ENCODE data around the gene AKAP12. TPM values are rescaled to one million over a fixed set of nuclear protein-coding genes. Genes with fewer than 3 reads are reported as not detected.

AKAP12 gene
- total RNA-seq, 3 donors from 2014 or later (not counting 1 experiment from before 2014, with no cell fraction given), result 0.07 to 17.6 (median 0.75) TPM

- no peaks in the 10 kb centered on the region for H3K4me1 Mint-ChIP-seq
- WGBS (ENCODE audit: insufficient coverage), result 96% methylated on average over 1 of the region's 1 CpG
Observed at GRCh38 chr6:151197556-151197955, 42.2 kb upstream of the AKAP12 start.

GRCh38 chr6:151199991-151200390, 39.8 kb upstream of the AKAP12 start:
- no peaks in the 10 kb centered on the region for H3K4me1 ChIP-seq (ENCODE audit: control insufficient read depth, insufficient read depth, low read length)

More at GRCh38 chr6:151197556-151197955, 42.2 kb upstream of the AKAP12 start:
- H3K9me3 Mint-ChIP-seq, result no peaks in the 10 kb centered on the region
- H3K36me3 ChIP-seq (ENCODE audit: control insufficient read depth, insufficient read depth, low read length), result no peaks in the 10 kb centered on the region
- H3K27me3 Mint-ChIP-seq (ENCODE audit: low read depth in 2 of 2), result peaks cover 0 to 7% of the 10 kb centered on the region in 2 donors
- no peaks in the 10 kb centered on the region for H3K4me1 ChIP-seq (ENCODE audit: control insufficient read depth, insufficient read depth, low read length)
- H3K36me3 Mint-ChIP-seq, result no peaks in the 10 kb centered on the region
- no peak for TF ChIP-seq CTCF (IDR thresholded peaks at IDR 0.05)
- no peak overlapping the region for H3K4me3 ChIP-seq (ENCODE audit: low read length)
- ATAC-seq (no peak), DNase-seq (no peak)
- no peak overlapping the region for H3K27ac Mint-ChIP-seq
- H3K4me3 Mint-ChIP-seq, result no peak overlapping the region
- no peaks in the 10 kb centered on the region for H3K27me3 ChIP-seq (ENCODE audit: control insufficient read depth, insufficient read depth, low read length)
- H3K27ac ChIP-seq (ENCODE audit: low read length), result no peak overlapping the region
- intact Hi-C loops (cut with micrococcal nuclease), result no loop called here
- no peaks in the 10 kb centered on the region for H3K9me3 ChIP-seq (ENCODE audit: control insufficient read depth, insufficient read depth, low read length)

GRCh38 chr6:151205721-151206600, 33.8 kb upstream of the AKAP12 start:
- Histone ChIP-seq H3K4me3 (ENCODE audit: low read length) (no peak overlapping the region), H3K27ac (ENCODE audit: low read length) (no peak overlapping the region), H3K27me3 (ENCODE audit: control insufficient read depth, insufficient read depth, low read length) (no peaks in the 10 kb centered on the region), H3K4me1 (ENCODE audit: control insufficient read depth, insufficient read depth, low read length) (no peaks in the 10 kb centered on the region), H3K36me3 (ENCODE audit: control insufficient read depth, insufficient read depth, low read length) (no peaks in the 10 kb centered on the region), H3K9me3 (ENCODE audit: control insufficient read depth, insufficient read depth, low read length) (peaks cover 3% of the 10 kb centered on the region)
- WGBS (ENCODE audit: insufficient coverage), result 89% methylated on average over 3 of the region's 4 CpGs
- intact Hi-C loops (cut with micrococcal nuclease), result no loop called here
- DNase-seq (no peak), ATAC-seq (no peak)
- Mint-ChIP-seq H3K36me3 (peaks cover under 1% of the 10 kb centered on the region), H3K4me3 (no peak overlapping the region), H3K9me3 (no peaks in the 10 kb centered on the region), H3K27ac (no peak overlapping the region), H3K27me3 (ENCODE audit: low read depth in 2 of 2) (peaks cover 13 to 17% of the 10 kb centered on the region in 2 donors), H3K4me1 (no peaks in the 10 kb centered on the region)
- TF ChIP-seq CTCF (IDR thresholded peaks at IDR 0.05), result no peak

More at GRCh38 chr6:151199991-151200390, 39.8 kb upstream of the AKAP12 start:
- WGBS (ENCODE audit: insufficient coverage), result 89% methylated on average over 1 of the region's 1 CpG
- ATAC-seq (no peak), DNase-seq (no peak)
- H3K9me3 Mint-ChIP-seq, result no peaks in the 10 kb centered on the region
- H3K27me3 Mint-ChIP-seq (ENCODE audit: low read depth in 2 of 2), result peaks cover 0 to 2% of the 10 kb centered on the region in 2 donors
- Histone ChIP-seq H3K4me3 (ENCODE audit: low read length) (no peak overlapping the region), H3K36me3 (ENCODE audit: control insufficient read depth, insufficient read depth, low read length) (no peaks in the 10 kb centered on the region), H3K9me3 (ENCODE audit: control insufficient read depth, insufficient read depth, low read length) (no peaks in the 10 kb centered on the region), H3K27ac (ENCODE audit: low read length) (no peak overlapping the region), H3K27me3 (ENCODE audit: control insufficient read depth, insufficient read depth, low read length) (no peaks in the 10 kb centered on the region)
- intact Hi-C loops (cut with micrococcal nuclease), result no loop called here
- H3K36me3 Mint-ChIP-seq, result no peaks in the 10 kb centered on the region
- no peaks in the 10 kb centered on the region for H3K4me1 Mint-ChIP-seq
- no peak for TF ChIP-seq CTCF (IDR thresholded peaks at IDR 0.05)
- no peak overlapping the region for H3K27ac Mint-ChIP-seq
- H3K4me3 Mint-ChIP-seq, result no peak overlapping the region

Data from natural killer cell (primary cell).